Liver (tissue), 3 donors: ENCODE measurements around the gene KIF9.

Experiments
- CTCF ChIP-seq: fragments of 150-350 bp; IDR thresholded peaks from 2 replicates; pipeline ENCODE4 v1.5.1; 2017; ENCODE audit warnings: improper control_type of control experiment, low read depth, low read length; ENCODE audit not compliant: missing input control
- EGR1 ChIP-seq, 2 donors: IDR thresholded peaks; 2 replicates each; pipeline ENCODE4 v1.6.1; 2016 to 2018; ENCODE audit warnings: antibody characterized with exemption in 2 of 2, low read depth in 2 of 2
- GABPA ChIP-seq, 2 donors: IDR thresholded peaks in 1 of 2; conservative IDR thresholded peaks in 1 of 2; 2 replicates each; pipeline ENCODE4 v1.6.1; 2016; ENCODE audit warnings: antibody characterized with exemption in 2 of 2, mild to moderate bottlenecking in 1 of 2, moderate library complexity in 1 of 2
- JUND ChIP-seq, 2 donors: IDR thresholded peaks; 2 replicates each; pipeline ENCODE4 v1.6.1; 2016; ENCODE audit warnings: antibody characterized with exemption in 2 of 2
- MAX ChIP-seq: IDR thresholded peaks from 2 replicates; pipeline ENCODE4 v1.6.1; 2016; ENCODE audit warnings: antibody characterized with exemption
- RAD21 ChIP-seq, 2 donors: IDR thresholded peaks; 2 replicates each; pipeline ENCODE4 v1.6.1; 2016; ENCODE audit warnings: antibody characterized with exemption in 2 of 2, mild to moderate bottlenecking in 2 of 2
- SP1 ChIP-seq: IDR thresholded peaks from 2 replicates; pipeline ENCODE4 v1.6.1; 2018; ENCODE audit warnings: antibody characterized with exemption, mild to moderate bottlenecking
- TAF1 ChIP-seq: conservative IDR thresholded peaks from 2 replicates; pipeline ENCODE4 v1.6.1; 2016; ENCODE audit warnings: antibody characterized with exemption, mild to moderate bottlenecking
- YY1 ChIP-seq: IDR thresholded peaks from 2 replicates; pipeline ENCODE4 v1.6.1; 2016; ENCODE audit warnings: antibody characterized with exemption, mild to moderate bottlenecking
- donor health status: healthy.
- donor health status: healthy.

DNA sequence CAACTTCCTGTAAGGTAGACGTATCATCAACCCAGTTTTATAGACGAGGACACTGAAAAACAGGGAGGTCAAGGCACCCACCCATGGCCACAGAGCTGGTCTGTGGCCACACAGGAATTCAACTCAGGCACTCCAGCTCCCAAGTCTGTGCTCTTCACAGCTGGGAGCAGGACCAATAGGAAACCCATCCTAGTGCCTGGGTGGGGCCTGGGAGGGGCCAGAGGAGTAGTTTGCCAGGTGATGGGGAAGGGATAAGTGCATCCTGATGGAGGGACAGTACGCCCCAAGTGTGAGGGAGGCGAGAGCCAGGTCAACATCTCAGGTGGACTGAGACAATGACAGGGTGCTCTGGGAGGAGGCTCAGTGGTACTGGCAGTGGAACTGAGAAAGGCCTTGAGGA, 22.0 kb downstream of the KIF9 start:
- TF ChIP-seq CTCF (no peak), GABPA (IDR thresholded peaks at IDR 0.05 in 1 of 2, conservative IDR thresholded peaks at IDR 0.05 in 1 of 2) (no peak), TAF1 (no peak), SP1 (no peak), JUND (IDR thresholded peaks at IDR 0.05) (no peak), MAX (no peak), RAD21 (IDR thresholded peaks at IDR 0.05) (no peak), EGR1 (IDR thresholded peaks at IDR 0.05; ENCODE audit: low read depth in 2 of 2) (no peak), YY1 (no peak)
